CD1c-positive myeloid dendritic cell (primary cell): ENCODE data around the gene COL21A1.

Source experiments
- DNase-seq: peaks from one replicate; pipeline ENCODE4 v3.0.0-alpha.2; 2016; ENCODE audit errors: extremely low spot score

The COL21A1 gene

GRCh38 chr6:56109149-56109548 is 138.2 kb downstream of the COL21A1 start:
- DNase-seq = no peak

GRCh38 chr6:56106231-56106630 is 141.1 kb downstream of the COL21A1 start:
- no peak for DNase-seq

DNA sequence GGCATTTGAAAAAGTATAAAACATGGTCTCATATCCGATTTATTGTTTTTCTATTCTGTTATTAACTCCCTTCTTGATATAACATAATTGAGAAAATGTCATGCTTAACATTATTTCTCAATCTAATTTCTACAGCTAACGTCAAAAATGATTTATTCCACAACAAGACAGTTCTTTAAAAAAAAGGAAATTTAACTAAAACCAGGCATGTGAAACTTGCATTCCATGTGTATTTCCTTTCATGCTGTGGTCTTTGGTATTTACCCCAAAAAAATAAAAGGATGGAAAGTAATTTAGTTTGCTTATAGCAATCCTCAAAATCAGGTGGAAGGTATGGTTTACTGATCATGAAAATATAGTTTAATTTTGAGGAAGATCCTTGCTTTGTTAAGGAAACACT is 142.8 kb downstream of the COL21A1 start:
- no peak for DNase-seq

GRCh38 chr6:56102216-56102615 is 145.2 kb downstream of the COL21A1 start:
- DNase-seq = no peak

DNA sequence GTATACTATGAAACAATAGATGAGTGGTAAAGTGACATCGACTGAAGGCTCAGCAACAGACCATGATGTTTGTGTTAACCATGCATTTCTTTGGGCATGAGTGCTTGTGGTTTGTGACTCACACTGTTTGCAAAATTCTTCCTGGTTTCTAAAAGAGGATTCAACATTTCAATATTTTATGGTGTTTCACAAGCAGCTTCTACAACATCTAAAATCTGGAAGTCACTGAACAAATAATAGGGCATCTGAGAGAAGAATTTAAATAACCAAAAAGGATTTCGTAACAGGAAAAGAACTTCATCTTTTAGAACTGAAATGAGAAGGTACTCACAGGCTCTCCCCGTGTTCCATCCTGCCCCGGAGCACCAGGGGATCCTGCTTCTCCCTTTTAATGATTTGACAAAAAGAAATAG is 146.2 kb downstream of the COL21A1 start:
- peak; percentile 84 for DNase-seq

GRCh38 chr6:56096946-56097621 is 150.3 kb downstream of the COL21A1 start:
- DNase-seq = no peak

GRCh38 chr6:56096541-56096940 is 150.8 kb downstream of the COL21A1 start:
- no peak for DNase-seq

- DNase-seq = no peak
These were observed 153.6 kb downstream of the COL21A1 start for GRCh38 chr6:56093776-56094175.

GRCh38 chr6:56091159-56091869 is 156.1 kb downstream of the COL21A1 start:
- DNase-seq = no peak

- DNase-seq = no peak
These were observed 158.7 kb downstream of the COL21A1 start for GRCh38 chr6:56088641-56089040.

- DNase-seq = no peak
These were observed 160.0 kb downstream of the COL21A1 start for GRCh38 chr6:56087421-56087820.

- DNase-seq = no peak
These were observed 167.4 kb downstream of the COL21A1 start for GRCh38 chr6:56079751-56080540.

- no peak for DNase-seq
These were observed 171.3 kb downstream of the COL21A1 start for GRCh38 chr6:56076033-56076432.

DNA sequence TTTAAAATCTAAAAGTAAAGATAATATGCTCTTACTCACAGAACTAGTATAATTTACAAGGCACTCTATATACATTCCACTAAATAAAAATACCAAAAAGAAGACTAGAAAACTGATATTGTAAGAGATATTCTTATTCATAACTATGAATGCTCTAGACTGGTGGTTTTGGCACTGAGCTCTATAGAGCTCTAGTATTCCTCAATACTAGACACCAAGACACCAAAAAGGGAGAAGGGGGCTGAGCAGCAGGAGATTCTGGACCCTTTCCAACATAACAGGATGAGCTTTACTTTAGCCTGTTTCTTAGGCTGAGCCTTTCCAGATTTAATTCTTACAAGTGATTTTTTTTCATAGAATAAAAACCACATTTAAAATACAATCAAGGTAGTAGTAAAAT is 173.6 kb downstream of the COL21A1 start:
- no peak for DNase-seq

DNA sequence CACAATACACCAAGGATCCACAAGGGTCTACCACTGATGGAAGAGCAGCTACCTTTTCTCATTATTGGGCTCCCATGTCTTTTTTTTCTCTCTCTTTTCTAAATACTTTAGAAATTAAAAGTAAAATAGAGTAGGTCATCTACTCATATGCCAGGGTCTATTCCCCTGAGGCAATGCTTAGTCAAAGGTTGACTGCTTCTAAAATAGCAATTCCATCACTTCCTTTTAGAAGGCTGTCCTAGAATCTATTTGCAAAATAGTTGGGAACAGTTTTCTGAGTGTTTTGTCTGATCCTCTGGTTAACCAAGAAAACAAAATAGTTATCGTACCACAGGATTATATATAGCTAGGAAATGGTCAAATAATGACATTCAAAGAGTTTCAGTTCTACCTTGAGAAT is 174.1 kb downstream of the COL21A1 start:
- DNase-seq = no peak

DNA sequence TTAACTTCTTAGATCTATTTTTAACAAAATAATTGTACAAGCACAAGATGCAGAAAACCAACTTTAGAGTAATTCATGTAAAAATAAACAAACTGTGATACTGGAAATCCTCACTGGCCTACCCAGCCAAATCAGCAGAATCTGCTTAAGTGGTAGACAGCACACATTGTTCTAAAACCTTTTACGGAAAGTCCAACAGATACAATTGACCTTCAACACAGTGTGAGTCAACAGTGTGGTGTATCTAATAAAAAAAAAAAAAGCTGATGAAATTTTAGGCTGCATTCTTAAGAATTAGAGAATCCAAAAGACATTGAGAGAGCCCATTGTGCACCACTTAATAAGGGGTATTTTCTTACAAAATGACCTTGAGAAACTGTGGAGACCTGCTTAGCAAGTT is 174.5 kb downstream of the COL21A1 start:
- DNase-seq = no peak

GRCh38 chr6:56065408-56065807 is 182.0 kb downstream of the COL21A1 start:
- no peak for DNase-seq

DNA sequence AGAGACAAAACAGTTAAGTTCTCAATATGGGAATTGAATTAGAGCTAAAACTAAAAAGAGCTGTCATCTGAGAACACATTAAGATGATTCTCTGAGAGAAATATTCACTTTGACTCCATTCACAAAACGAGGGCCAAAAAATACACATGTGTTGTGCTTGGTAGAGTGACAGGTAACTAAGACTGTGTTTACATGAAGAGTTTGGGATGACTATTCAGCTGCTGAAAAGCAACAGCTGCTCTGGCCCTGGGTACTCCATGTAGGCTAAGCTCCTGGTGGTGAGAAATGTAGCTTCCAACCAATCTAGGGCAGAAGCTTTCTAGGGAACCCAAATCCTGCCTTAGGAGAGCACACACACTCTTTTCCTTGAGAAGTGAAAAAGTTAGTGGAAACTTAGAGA is 184.5 kb downstream of the COL21A1 start:
- no peak for DNase-seq

- DNase-seq = no peak
These were observed 188.7 kb downstream of the COL21A1 start for GRCh38 chr6:56058636-56059035.

DNA sequence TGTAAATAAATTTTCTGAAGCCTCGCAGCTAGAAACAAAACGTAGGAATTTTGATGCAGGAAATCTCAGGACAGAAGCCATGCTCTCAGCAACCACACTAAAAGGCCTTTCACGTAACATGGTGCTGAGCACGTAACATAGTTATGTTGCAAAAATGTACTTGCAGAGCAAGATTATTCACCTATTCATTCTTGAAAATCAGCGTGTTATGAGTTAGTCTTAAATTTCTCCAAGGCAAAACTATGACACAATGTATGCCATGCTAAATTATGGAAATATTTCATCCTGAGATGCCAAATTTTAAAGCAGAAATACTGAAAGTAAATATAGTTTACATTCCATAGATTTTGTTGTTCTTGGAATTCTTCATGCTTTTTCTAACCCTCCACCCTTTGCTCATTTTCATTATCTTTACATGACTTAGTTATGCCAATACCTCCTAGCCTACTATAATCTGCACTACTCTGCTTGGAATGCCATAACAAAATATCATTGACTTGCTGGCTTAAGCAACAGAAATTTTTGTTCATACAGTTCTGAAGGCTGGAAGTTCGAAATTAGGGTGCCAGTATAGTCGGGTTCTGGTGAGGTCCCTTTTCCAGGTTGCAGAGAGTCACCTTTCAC is 192.2 kb downstream of the COL21A1 start:
- DNase-seq = no peak

- DNase-seq = no peak
These were observed 196.2 kb downstream of the COL21A1 start for GRCh38 chr6:56051202-56051598.

- peak; percentile 16 for DNase-seq
These were observed 196.7 kb downstream of the COL21A1 start for GRCh38 chr6:56050530-56051201.
